Duodenal mucosa (tissue), 2 donors: ENCODE results near the gene EBI3.
A peak's percentile ranks its signal among the peaks of the same experiment; 100 is the strongest.
"Not testable (repeated sequence)": the region's sequence is repeated elsewhere in the genome, so short reads cannot be mapped to it uniquely, and the experiment has no call there.

Experiments used
- H3K27ac ChIP-seq: one replicate; pipeline ENCODE4 v1.7.0; 2013; ENCODE audit warnings: low read depth, low read length
- H3K27me3 ChIP-seq, 2 donors: one replicate each; pipeline ENCODE4 v1.7.0; 2013; ENCODE audit warnings: low read length in 2 of 2, control low read depth in 1 of 2; ENCODE audit not compliant: insufficient read depth in 2 of 2, control insufficient read depth in 1 of 2
- H3K36me3 ChIP-seq, 2 donors: one replicate each; pipeline ENCODE4 v1.7.0; 2013; ENCODE audit warnings: low read length in 2 of 2, control low read depth in 1 of 2; ENCODE audit not compliant: insufficient read depth in 2 of 2, control insufficient read depth in 1 of 2
- H3K4me1 ChIP-seq, 2 donors: one replicate each; pipeline ENCODE4 v1.7.0; 2013; ENCODE audit warnings: low read length in 2 of 2, control low read depth in 1 of 2; ENCODE audit not compliant: insufficient read depth in 2 of 2, control insufficient read depth in 1 of 2
- H3K4me3 ChIP-seq, 2 donors: one replicate each; pipeline ENCODE4 v1.7.0; 2013; ENCODE audit warnings: low read length in 2 of 2, low read depth in 1 of 2
- H3K9ac ChIP-seq, 2 donors: one replicate each; pipeline ENCODE4 v1.7.0; 2013; ENCODE audit warnings: low read length in 2 of 2, low read depth in 1 of 2
- H3K9me3 ChIP-seq, 2 donors: one replicate each; pipeline ENCODE4 v1.7.0; 2013; ENCODE audit warnings: low read length in 2 of 2, control low read depth in 1 of 2; ENCODE audit not compliant: control insufficient read depth in 1 of 2

Gene EBI3

DNA sequence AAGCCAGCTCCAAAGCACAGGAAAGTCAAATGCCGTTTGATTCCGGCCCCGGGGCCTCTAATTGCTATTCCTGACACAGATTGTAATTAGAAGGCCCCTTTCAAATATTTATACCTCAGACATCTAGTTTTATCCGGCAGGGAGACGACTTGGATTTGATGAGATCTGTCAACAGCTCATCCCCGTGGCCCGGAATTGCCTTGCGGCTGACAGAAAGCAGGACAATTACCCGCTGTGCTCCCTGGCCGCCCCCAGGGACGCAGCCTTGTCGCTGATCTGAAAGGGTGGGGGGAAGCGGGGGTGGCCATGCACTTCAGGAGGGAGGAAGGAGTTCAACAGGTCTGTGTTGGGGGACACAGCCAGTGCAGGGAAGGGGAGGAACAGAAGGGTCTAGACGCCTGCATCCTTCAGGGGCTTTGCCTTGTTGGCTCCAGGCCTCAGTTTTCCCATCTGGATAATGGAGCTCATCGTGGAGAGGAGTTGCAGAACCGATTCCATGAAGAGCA is 47.9 kb downstream of the EBI3 start:
- Histone ChIP-seq H3K36me3 (no peaks in the 10 kb centered on the region), H3K27me3 (peaks cover 26 to 29% of the 10 kb centered on the region in 2 donors), H3K4me1 (peaks cover 0 to 4% of the 10 kb centered on the region in 2 donors), H3K9ac (no peak overlapping the region), H3K27ac (no peak overlapping the region), H3K4me3 (no peak overlapping the region), H3K9me3 (no peaks in the 10 kb centered on the region)

DNA sequence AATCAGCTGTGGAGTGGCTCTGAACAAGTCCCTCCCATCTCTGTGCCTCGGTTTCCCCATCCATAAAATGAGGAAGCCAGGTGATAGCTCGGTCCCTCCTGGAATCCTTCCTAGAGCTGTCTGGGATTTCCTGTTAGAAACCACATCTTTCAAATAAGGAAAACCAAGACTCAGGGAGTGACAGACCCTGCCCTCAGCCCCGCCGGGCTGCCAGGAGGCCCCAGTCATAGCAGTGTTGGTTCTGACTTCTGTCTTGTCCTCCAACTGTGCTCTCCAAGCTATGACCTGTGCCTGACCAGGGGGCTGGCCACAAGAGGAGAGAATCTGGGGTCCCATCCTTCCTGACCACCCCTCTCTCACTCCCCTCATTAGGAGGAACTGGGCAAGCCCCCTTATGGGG is 48.7 kb downstream of the EBI3 start:
- Histone ChIP-seq H3K27ac (no peak overlapping the region), H3K4me1 (peaks cover 0 to 4% of the 10 kb centered on the region in 2 donors), H3K9ac (no peak overlapping the region), H3K27me3 (peaks cover 29 to 33% of the 10 kb centered on the region in 2 donors), H3K4me3 (no peak overlapping the region), H3K9me3 (no peaks in the 10 kb centered on the region), H3K36me3 (no peaks in the 10 kb centered on the region)

GRCh38 chr19:4278419-4279266 is 49.3 kb downstream of the EBI3 start, which contains the start of gene SHD:
SHD (plus strand) TSS chr19:4279266; CDS start chr19:4280064, 798 bp downstream.
- Histone ChIP-seq H3K9me3 (no peaks in the 10 kb centered on the region), H3K36me3 (no peaks in the 10 kb centered on the region), H3K9ac (no peak within 1 kb of the TSS), H3K4me3 (no peak within 1 kb of the TSS), H3K27me3 (peaks cover 32 to 35% of the 10 kb centered on the region in 2 donors), H3K27ac (no peak within 1 kb of the TSS), H3K4me1 (peaks cover 0 to 4% of the 10 kb centered on the region in 2 donors)

DNA sequence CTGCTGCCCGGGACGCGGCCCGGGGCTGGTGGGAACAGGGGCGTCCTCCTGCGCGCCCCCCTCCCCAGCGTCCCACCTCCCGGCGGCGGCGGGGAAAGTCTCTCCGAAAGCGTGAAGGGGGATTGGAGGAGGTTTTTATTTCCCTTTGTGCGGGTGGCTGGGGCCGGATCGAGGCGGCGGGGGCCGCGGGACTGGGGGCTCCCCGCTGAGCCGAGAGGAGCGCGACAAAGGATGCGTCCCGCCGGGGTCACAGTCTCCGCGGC is 49.9 kb downstream of the EBI3 start:
- peaks cover 0 to 4% of the 10 kb centered on the region in 2 donors for H3K4me1 ChIP-seq
- no peak overlapping the region for H3K4me3 ChIP-seq
- no peaks in the 10 kb centered on the region for H3K9me3 ChIP-seq
- H3K27ac ChIP-seq, result no peak overlapping the region
- H3K27me3 ChIP-seq, result peaks cover 32 to 35% of the 10 kb centered on the region in 2 donors
- H3K9ac ChIP-seq, result no peak overlapping the region
- no peaks in the 10 kb centered on the region for H3K36me3 ChIP-seq

GRCh38 chr19:4279530-4280422 is 50.5 kb downstream of the EBI3 start:
- H3K9me3 ChIP-seq, result no peaks in the 10 kb centered on the region

DNA sequence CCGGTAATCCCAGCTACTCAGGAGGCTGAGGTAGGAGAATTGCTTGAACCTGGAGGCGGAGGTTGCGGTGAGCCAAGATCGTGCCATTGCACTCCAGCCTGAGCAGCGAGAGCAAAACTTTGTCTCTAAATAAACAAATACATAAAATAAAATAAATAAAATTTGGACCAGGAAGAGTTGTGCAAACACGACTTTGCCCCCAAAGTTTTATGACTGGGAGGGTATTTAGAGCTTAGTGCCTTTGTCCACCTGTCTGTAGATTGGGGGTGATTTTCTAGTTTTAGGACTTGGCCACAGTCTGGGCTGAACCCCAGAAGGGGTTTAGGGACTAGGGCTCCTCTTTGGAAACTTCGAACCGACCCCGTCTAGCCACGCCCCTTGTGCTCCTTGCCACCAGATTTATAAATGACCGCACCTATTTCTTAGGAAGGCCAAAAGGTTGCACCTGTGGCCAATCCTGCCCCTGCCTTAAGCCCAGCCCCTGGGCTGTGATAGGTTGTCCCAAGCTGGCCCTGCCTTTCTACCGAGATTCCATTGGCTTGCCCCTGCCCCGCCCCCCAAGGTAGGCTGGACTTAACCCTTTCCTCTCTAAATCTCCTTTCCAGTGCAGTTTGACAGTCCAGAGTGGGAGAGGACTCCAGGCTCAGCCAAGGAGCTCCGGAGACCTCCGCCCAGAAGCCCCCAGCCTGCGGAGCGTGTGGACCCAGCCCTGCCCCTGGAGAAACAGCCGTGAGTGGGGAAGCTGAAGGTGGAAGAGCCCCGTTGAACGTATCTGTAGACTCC is 55.0 kb downstream of the EBI3 start:
- Histone ChIP-seq H3K27ac (no peak overlapping the region), H3K27me3 (peaks cover 21 to 26% of the 10 kb centered on the region in 2 donors), H3K4me1 (peaks cover 5 to 9% of the 10 kb centered on the region in 2 donors), H3K9me3 (no peaks in the 10 kb centered on the region), H3K9ac (peak overlapping the region; percentile 41 to 60), H3K4me3 (peak overlapping the region; percentile 69 to 84), H3K36me3 (no peaks in the 10 kb centered on the region)

More at GRCh38 chr19:4279530-4280422, 50.5 kb downstream of the EBI3 start:
- Histone ChIP-seq H3K4me3 (no peak overlapping the region), H3K9ac (no peak overlapping the region), H3K36me3 (no peaks in the 10 kb centered on the region), H3K4me1 (peaks cover 0 to 4% of the 10 kb centered on the region in 2 donors), H3K27me3 (peaks cover 32 to 35% of the 10 kb centered on the region in 2 donors), H3K27ac (no peak overlapping the region)

- H3K36me3 ChIP-seq, result no peaks in the 10 kb centered on the region
- H3K4me3 ChIP-seq, result peak overlapping the region; percentile 69 to 84
- H3K4me1 ChIP-seq, result peaks cover 5 to 6% of the 10 kb centered on the region in 2 donors
- peak overlapping the region; percentile 41 to 60 for H3K9ac ChIP-seq
- no peaks in the 10 kb centered on the region for H3K9me3 ChIP-seq
- H3K27ac ChIP-seq, result no peak overlapping the region
- H3K27me3 ChIP-seq, result peaks cover 16 to 21% of the 10 kb centered on the region in 2 donors
Measured at GRCh38 chr19:4284974-4285373, 55.7 kb downstream of the EBI3 start.

GRCh38 chr19:4286141-4286540 is 56.8 kb downstream of the EBI3 start:
- not testable (repeated sequence) for H3K4me1 ChIP-seq, H3K36me3 ChIP-seq, H3K9me3 ChIP-seq, H3K27ac ChIP-seq, H3K9ac ChIP-seq, H3K4me3 ChIP-seq
- peaks cover 6 to 13% of the 10 kb centered on the region in 2 donors for H3K27me3 ChIP-seq
